ENCODE results near the gene HLA-A.

- TF ChIP-seq, protein P1, sequence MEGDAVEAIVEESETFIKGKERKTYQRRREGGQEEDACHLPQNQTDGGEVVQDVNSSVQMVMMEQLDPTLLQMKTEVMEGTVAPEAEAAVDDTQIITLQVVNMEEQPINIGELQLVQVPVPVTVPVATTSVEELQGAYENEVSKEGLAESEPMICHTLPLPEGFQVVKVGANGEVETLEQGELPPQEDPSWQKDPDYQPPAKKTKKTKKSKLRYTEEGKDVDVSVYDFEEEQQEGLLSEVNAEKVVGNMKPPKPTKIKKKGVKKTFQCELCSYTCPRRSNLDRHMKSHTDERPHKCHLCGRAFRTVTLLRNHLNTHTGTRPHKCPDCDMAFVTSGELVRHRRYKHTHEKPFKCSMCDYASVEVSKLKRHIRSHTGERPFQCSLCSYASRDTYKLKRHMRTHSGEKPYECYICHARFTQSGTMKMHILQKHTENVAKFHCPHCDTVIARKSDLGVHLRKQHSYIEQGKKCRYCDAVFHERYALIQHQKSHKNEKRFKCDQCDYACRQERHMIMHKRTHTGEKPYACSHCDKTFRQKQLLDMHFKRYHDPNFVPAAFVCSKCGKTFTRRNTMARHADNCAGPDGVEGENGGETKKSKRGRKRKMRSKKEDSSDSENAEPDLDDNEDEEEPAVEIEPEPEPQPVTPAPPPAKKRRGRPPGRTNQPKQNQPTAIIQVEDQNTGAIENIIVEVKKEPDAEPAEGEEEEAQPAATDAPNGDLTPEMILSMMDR (IDR thresholded peaks at IDR 0.05) = no peak
- TF ChIP-seq POLR2A (IDR thresholded peaks at IDR 0.05) = no peak
Observed at GRCh38 chr6:29941916-29942274, 437 bp upstream of the HLA-A start.

Measured in lower leg skin (tissue), 3 donors.